Fibroblast of skin of scalp (primary cell): ENCODE data around the gene KLF16.
"Not testable (repeated sequence)": the region's sequence is repeated elsewhere in the genome, so short reads cannot be mapped to it uniquely, and the experiment has no call there.

ENCODE experiments used
- DNase-seq: peaks from one replicate; pipeline ENCODE4 v3.0.0-alpha.2; 2013

The KLF16 gene

DNA sequence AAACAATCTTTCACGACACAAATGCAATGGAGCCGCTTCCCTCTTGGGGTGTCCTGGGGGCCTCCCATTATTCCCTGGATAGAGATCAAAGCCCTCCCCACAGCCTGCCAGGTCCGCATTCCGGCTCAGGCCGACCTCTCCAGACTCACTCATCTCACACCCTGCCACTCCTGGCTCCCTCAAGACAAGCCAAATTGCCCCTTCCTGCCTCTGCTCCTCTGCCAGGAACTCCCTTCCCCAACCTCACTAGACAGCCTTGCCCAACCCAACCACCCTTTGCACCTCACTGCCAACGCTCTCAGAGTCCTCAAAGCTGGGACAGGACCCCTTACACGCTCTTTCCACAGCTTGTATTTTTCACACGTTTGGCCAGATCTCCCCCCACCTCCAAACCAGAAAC, 20.4 kb upstream of the KLF16 start:
- DNase-seq: no peak

DNA sequence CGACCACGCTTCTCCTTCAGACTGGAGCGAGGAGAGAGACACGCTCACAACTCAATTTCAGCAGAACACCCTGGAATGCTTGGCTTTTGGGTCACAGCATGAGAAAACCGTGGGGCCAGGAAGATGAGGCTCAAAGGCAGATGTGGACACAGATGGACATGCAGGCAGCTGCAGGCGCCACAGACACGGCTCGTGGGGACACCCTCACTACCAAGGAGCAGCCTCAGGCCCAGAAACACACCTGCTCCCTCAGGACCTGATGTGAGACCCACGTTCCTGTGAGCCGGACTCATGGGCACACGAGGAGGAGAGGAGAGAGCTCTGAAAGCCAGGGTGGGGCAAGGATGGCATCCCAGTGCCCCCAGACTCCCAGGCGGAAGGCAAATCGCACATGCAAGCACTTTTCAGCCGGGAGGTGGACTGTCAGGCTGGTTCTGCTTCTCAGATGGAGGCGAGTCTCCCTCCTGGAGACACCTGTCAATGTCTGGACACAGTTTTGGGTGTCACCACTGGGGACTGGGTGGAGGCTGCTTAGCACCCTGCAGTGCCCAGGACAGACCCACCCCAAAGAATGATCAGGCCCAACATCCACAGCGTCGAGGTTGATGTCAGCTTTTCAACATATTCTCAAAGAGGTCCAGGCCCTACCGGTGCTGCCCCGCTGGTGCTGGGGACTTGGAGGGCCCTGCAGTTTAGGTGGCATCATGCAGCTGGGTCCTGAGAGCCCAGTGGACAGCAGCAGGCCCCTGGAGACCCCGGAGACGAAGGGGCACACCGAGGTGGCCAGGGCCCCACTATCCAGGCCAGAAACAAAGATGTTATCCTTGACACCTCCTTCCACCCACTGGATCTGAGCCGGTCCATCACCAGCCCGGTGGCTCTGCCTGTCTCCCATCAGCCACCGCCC, 19.7 kb upstream of the KLF16 start:
- no peak for DNase-seq

DNA sequence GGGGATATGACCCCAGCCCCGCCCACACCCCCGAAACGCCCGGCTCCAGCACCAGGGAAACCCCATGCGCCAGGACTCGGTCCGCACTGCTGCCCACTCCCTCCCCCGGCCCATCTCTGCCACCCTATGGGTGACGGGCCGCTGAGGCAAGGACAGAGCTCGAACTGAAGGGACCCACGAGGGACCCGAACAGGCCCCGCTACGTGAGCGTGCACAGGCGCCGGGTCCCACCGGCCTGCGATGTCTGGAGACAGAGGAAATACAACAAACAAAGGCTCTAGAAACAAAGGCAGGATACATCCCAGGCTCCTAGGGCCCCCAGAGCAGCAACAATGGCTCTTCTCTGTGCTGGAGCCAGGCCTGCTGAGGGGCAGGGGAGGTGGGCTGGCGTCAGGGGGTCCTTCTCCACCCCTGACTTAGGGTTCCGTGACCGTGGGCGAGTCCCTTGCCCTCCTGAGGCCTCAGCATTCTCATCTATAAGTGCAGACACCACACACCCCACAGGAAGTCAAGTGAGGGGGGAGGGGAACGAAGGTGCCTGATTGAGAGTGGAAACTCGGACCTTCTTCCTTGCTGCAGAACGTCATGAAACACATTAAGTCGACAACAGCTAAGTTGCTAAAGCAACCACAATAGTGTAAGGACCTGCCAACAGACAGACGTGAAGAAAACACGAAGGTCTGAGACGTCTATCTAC, 18.9 kb upstream of the KLF16 start:
- DNase-seq: no peak

DNA sequence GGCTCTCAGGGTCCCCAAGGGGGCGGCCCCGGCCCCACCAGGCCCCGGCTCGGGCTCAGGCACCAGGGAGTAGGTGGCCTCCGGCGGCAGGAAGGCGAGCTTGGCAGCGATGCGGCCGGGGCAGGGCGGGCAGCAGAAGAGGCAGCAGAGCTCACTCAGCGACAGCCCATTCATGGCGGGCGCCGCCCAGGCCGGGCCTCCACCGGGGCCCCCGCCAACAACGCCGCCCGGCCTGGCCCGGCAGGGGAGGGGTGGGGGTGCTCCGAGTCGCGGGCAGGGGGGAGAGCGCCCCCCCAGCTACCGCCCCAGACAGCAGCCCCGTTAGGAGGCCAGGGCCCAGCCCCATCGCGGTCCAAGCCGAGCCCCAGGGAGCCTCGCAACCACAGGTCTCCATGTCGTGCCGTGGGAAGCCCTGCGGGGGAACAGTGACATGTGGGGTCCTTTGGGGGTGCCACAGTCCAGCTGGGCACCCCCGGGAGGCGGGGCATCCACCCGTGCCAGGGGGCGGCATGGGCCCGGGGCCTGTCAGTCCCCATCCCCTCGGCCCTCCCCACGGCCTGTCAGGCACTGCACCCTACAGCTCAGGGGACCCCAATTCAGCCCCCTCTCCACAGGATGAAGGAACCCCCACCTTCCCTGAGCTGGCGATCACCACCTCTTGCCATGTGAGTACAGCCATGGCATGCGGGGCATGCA, 18.2 kb upstream of the KLF16 start:
- DNase-seq: not testable (repeated sequence)

DNA sequence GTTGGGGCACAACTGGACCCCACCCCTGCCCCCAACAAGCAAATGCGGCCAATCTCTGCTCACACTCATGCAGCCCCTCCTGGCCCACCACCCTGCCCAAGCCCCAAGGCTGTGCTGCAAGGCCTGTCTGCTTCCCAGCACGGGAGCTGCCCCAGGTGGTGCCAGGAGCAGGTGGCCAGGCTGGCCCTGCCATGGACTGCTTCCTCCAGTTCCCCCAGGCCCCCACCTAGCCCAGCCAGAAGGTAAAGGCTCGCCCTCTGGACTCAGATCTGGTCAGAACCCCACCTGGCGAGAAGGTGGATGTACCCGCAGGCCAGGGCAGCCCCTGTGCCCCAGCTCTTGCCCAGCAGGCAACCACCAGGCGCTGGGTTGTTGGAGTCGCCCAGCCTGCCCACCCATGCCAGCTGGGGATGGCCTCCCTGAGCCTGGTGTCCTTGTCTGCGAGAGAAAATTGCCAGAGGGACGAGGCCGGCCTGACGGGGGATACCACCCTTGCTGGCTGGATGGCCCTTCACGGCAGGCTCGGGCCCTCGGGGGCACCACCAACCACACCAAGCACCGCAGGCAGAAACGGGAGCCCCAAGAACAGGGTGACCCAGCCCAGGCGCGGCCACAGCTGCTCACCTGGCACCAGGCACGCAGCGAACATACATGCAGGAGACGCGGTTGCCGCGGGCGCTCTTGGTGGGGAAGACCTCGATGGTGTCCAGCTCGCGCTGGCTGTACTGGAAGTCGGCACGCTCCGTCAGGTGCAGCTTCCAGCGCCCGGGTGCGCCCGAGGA, 17.4 kb upstream of the KLF16 start:
- no peak for DNase-seq

DNA sequence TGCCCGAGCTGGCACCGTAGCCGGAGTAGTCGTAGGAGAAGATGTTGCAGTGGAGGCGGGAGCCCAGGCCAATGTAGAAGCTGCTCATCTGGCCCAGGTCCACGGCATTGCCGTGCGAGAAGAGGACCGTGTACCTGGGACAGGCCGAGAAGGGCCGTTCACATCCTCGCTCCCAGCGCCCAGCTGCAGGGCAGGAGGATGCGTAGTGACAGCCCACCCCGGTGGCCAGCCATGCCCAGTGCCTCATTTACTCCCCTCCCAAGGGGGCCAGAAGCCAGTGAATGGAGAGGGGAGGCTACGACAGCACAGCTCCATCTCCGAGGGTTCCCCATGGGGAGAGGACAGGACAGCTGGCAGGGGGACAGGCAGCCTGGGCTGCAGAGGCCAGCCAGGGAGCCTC, 16.6 kb upstream of the KLF16 start:
- DNase-seq: not testable (repeated sequence)

DNA sequence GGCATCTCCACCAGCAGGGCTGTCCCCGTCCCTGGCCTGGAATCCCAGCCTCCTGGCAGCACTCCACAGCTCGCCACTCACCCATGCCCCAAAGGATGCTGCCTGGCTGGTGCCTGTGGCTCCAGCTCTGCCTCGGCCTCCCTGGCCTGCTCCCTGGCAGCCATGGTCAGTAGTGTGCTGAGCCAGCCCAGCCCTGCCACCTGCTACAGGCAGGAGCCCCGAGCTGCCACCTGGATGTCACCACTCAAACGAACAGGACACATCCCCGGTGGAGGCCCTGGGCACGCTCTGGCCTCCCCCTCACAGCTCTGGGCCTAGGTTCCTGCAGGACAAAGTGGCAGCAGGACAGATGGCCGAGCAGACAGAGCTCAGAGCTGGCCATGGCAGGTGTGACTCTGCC, 15.2 kb upstream of the KLF16 start:
- not testable (repeated sequence) for DNase-seq

DNA sequence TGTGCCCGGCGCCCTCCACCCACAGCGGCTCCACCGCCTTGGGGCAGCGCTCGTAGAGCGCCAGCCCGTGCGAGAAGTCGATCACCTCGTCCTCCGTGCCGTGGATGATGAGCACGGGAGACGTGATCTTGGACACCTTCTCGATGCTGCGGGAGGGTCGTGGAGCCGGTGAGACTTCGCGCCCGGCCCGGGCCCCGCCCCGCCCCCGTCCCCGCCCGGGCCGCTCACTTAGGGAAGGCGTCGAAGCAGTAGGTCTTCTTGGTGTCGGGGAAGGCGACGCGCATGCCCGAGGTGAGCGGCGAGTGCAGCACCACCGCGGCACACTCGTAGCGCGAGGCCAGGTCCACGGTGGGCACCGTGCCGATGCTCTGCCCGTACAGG, 13.9 kb upstream of the KLF16 start:
- DNase-seq: not testable (repeated sequence)

DNA sequence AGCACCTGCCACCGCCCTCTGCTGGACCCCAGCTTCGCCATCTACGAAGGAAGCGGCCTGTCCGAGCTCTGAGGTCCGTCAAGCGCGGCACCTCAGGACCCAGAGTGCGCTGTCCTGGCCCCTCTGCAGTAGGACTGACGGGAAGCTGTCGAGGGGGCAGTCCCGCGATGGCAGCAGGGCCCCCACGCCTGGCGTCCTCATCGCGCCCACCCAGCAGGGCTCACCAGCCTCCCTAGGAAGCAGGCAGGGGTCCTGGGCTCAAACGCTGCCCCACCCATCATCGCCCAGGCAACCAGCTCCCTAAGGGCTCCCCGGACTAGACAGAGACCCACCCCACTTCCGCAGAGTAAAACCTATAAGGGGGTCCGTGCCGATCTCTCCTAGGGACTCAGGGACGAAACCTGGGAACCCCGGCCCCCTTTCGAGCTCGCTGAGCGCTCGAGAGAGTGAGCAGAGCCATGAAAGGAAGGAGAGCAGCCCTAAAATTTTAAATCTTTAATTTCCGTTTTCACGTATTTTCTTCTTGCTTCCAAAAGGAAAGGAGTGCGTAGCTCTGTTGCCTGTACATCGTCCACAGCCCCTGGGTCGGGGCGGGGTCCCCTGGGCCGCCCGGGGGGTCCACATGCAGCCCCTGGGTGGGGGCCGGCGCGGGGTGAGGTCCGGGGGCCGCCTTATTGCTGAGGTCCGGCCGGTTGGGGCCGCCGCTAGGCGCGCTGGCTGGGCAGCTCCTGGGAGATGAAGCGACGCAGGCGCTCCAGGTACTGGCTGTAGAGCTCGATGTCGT, 13.3 kb upstream of the KLF16 start:
- not testable (repeated sequence) for DNase-seq

DNA sequence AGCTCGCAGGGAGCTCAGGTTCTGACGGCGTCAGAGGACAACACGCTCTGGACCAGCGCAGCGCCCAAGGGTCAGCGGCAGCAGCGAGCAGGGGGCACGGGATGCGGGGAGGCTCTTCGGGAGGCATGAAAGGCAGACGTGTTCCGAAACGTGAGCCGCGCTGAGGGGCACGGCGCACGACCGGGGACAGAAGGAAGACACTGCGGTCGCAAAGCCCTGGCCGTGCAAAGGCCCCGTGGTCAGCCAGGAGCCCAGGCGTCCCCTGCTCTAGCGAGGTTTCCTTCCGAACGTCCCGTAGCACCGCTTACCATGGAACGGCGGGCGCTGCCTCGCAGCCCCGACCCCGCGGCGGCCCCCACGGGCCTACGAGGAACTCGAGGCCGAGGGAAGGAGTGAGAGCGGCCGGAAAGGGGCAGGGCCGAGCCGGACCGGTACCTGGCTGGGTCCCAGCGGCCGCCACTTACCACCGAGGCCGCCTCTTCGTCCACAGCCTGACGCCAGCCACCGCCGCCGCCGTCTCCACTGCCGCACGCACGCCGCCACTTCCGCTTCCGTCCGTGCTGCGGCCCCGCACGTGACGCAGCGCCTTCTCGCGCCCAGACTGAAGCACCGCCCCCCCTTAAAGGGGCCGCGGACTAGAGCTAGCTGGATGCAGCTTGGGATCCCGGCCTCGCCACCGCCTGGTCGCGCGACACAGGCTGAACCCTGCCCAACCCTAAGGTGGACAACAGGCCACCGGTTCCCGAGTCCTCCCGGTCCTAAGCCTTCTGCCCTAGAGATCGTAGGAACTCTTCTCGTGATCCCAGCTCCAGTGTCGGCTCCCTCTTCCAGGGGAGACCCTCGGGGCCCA, 12.5 kb upstream of the KLF16 start:
- peak; percentile 91 for DNase-seq

DNA sequence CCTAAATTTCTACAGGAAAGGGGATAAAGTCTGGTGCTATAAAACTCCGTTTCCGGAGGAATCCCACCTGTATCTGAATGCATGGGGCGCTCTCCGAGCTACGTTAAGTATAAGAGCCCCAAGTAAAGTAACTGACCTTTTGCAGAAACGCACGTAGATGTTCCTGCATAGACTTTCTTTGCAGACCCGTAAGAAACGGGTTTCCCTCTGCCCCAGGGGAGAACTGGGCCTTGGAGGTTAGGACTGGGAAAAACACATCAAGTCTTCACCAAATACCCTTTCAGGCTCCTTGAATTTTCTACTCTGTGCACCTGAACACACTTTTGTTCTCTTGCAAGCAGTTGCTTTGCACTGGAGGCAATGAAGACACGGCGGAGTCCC, 11.9 kb upstream of the KLF16 start:
- DNase-seq: not testable (repeated sequence)

DNA sequence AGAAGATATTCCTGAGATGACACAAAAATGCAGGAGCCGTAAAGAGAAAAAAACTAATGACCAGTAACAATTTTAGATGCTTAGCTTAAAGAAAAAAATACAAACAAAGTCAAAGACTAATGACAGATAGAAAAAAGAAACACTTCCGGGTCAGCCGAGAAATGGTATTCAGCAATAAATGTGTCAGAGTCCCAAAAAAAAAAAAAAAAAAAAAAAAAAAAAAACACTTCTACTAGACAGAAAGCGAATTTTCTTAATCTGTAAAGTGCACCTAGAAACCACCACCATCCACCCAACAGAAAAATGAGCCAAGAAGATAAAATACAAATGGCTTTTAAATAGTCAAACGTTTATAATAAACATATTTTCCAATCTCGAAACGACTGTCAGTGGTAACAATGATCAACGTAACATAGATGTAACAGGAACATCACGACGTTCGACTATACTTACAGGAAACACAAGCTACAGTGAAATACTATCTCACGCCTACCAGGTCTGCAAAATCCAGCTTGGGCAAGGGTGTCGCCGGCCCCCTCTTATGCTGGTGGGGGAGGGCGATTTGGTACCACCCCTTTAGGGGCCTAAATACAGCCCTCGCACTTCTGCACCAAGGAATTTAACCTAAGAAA, 11.3 kb upstream of the KLF16 start:
- DNase-seq: no peak

DNA sequence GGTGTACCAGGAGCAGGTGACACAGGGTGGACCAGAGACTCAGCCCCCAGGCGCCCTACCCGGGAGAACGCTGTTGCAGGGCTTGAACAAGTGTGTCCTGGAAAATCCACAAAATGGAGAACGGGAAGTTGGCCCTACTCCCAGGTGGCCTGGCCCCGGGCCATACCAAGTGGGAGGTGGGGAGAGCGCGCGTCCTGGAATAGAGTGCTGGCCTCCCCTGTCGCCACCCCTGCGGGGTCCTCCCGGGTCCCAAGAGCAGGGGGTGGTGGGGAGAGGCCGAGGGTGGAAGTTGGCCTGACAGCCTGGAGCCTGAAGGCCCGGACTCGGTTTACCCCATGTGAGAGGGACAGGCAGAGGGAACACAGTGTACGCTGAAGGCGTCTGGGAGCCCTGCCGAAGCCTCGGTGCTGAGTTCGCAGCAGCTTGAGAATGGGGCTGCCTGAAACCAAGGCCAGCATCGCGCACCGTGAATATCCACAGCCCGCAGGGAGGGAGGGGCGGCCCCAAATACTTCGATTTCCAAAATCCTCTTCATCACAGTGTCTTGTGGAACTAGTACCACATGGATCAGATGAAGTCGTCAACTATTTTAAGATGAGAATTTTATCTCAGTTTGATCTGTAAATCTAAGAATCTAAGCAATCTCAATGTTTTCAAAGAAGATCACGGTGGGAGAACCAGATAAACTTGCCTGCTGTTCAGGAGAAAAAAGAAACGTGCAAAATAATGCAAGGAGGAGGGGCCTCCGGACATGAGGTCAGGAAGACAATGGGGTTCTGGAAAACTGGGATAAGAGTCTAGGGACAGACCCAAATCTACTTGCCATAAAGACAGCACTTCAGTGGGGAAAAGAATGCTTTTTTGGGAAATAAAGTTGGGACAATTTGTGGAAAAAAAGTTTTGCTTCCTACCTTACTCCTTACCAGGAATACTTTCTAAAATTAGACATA, 10.4 kb upstream of the KLF16 start:
- no peak for DNase-seq

DNA sequence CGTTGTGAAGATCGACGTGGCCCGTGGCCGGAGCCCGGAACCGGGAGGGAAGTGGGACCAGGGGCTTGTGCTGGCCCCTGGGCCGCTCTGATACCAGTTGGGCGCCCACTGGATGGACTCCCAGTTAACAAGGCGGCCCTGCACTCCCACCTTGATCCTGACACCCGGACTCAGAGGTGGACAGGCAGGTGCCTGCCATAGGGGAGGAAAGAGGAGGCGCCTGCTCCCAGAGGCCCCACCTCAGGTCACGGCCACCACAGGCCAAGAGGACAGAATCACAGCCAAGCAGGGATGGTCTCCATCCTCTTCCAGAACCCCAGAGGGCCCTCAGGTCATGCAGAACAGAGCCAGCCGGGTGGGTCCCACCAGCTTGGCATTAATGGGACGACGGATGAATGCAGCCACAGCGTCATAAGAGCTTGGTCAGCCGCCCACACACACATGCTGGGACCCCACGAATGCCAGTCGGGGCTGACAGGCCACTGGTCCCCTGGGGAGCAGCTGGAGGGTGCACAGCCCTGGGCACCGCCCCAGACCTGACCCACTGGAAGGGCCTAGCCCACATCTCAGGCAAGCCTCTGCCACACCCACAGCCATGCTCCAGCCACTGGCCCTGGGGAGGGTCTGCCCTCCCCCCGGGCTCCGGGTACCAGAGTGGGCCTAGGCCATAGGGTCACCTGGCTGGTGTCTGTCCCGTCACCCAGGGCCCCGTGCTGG, 9.6 kb upstream of the KLF16 start:
- no peak for DNase-seq

DNA sequence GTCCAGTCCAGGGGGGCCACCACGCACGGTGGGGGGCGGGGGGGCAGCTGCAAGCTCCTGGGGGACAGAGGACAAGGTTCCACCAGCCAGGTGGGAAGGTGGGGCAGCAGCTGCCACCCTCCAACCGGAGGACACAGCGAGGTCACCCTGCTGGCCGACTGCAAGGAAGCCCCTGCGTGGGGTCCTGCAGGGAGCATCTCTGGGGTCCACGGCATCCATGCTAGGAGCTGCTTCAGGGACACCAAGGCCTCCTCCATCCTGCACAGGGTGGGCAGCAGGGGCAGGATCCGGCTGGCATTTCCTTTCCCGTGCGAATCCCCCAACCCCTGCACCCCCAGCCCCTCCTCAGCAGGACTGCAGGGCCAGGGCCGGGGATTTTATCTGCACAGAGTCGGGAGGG, 8.3 kb upstream of the KLF16 start:
- DNase-seq: no peak

DNA sequence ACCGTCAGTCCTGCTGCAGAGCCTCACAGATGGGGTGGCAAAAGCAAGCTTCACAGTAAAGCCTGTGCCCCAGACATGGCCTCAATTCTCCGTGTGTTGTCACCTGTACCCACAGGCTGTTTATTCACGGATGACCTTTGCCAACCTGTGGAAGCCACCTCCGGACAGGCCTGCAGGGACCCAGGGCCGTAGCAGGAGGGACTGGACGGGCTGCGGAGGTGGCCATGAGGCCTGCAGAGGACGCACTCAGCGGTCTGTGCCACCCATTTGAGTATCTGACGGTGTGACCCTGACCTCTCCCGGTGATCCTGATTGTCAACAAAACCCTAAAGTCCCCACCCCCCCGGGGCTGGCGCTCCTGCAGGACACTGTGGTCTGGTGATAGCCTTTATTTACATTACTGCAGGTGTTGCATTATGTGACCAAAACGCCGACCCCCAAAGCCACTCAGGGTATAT, 7.8 kb upstream of the KLF16 start:
- no peak for DNase-seq

DNA sequence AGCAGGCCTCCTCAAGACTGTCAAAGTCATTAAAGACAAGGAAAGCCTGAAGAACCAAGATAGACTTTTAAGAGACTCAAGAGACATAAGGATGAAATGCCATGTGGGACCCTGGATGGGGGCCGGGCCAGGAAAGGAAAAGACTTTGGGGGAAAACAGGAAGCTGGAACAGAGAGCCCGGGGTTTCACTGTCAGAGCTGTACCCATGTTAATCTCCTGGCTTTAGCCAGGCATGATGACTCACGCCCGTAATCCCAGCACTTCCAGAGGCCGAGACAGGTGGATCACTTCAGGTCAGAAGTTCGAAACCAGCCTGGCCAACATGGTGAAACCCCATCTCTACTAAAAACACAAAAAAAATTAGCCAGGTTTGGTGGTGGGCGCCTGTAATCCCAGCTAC, 5.6 kb upstream of the KLF16 start:
- no peak for DNase-seq

DNA sequence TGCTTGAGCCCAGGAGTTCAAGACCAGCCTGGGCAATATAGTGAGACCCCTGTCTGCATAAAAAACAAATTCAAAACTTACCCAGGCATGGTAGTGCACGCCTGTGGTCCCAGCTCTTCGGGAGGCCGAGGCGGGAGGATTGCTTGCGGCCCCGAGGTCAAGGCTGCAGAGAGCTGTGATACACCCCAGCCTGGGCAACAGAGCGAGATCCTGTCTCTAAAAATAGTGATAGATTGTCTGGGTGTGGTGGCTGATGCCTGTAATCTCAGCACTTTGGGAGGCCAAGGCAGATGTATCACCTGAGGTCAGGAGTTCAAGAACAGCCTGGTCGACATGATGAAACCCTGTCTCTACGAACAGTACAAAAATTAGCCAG, 4.0 kb upstream of the KLF16 start:
- no peak for DNase-seq
